ENCODE measurements around the gene GNE. TPM values are rescaled to one million over a fixed set of nuclear protein-coding genes. Genes with fewer than 3 reads are reported as not detected.

GNE gene
- total and polyA plus RNA-seq, 10 donors = 3.6 to 24.6 (median 15.6) TPM

GRCh38 chr9:36237230-36237629 lies 21.0 kb downstream of the GNE start:
- WGBS, 5 donors = 95 to 98% (median 96%) methylated on average over 3 of the region's 3 CpGs
- H3K4me3 ChIP-seq = no peak overlapping the region
- H3K4me1 ChIP-seq = no peaks in the 10 kb centered on the region
- no peaks in the 10 kb centered on the region for H3K9me3 ChIP-seq
- no peak overlapping the region for H3K27ac ChIP-seq
- intact Hi-C loops (cut with DNase I; ENCODE audit: low total_unique reads) = no loop called here
- H3K27me3 ChIP-seq (replicated peaks in 1 of 7) = no peaks in the 10 kb centered on the region
- H3K36me3 ChIP-seq = peaks cover 0 to 85% (median 45%) of the 10 kb centered on the region in 6 donors
- DNase-seq = no peak
- TF ChIP-seq POLR2A (IDR thresholded peaks at IDR 0.05) (no peak), POLR2AphosphoS5 (IDR thresholded peaks at IDR 0.05) (no peak)
- TF ChIP-seq, protein P1, sequence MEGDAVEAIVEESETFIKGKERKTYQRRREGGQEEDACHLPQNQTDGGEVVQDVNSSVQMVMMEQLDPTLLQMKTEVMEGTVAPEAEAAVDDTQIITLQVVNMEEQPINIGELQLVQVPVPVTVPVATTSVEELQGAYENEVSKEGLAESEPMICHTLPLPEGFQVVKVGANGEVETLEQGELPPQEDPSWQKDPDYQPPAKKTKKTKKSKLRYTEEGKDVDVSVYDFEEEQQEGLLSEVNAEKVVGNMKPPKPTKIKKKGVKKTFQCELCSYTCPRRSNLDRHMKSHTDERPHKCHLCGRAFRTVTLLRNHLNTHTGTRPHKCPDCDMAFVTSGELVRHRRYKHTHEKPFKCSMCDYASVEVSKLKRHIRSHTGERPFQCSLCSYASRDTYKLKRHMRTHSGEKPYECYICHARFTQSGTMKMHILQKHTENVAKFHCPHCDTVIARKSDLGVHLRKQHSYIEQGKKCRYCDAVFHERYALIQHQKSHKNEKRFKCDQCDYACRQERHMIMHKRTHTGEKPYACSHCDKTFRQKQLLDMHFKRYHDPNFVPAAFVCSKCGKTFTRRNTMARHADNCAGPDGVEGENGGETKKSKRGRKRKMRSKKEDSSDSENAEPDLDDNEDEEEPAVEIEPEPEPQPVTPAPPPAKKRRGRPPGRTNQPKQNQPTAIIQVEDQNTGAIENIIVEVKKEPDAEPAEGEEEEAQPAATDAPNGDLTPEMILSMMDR (IDR thresholded peaks at IDR 0.05 in 8 of 11, conservative IDR thresholded peaks at IDR 0.05 in 3 of 11) = no peak

DNA sequence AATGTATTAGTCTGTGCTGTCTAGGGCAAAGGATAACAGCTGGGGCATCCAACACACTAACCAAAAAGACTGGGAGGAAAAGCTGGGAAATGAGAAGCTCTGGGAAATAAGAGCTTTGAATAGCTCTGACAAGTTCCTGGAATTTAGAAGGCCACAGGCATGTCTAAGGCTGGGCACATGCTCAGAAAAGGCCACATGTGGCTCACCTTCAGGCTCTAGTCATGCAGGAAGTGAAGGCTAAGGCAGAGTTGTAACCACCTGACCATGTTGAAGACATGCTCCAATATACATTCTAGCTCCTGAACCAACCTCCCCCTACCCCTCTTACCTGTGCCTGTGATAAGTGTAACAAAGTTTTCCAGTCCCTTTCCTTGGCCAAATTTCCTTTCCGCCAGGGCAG lies 35.8 kb downstream of the GNE start:
- Histone ChIP-seq H3K9me3 (peaks cover 0 to 13% (median 8%) of the 10 kb centered on the region in 8 donors), H3K4me3 (no peak overlapping the region), H3K27me3 (replicated peaks in 1 of 7) (no peaks in the 10 kb centered on the region), H3K36me3 (peaks cover 6 to 100% (median 92%) of the 10 kb centered on the region in 6 donors), H3K4me1 (peaks cover 0 to 13% (median 2%) of the 10 kb centered on the region in 6 donors), H3K27ac (no peak overlapping the region)
- TF ChIP-seq, protein P1 (IDR thresholded peaks at IDR 0.05 in 8 of 11, conservative IDR thresholded peaks at IDR 0.05 in 3 of 11) = no peak
- no peak for TF ChIP-seq POLR2A (IDR thresholded peaks at IDR 0.05)
- no peak for TF ChIP-seq POLR2AphosphoS5 (IDR thresholded peaks at IDR 0.05)
- no peak for DNase-seq
- 94 to 100% (median 100%) methylated on average over 1 of the region's 1 CpG for WGBS, 5 donors
- intact Hi-C loops (cut with DNase I; ENCODE audit: low total_unique reads) = no loop called here

DNA sequence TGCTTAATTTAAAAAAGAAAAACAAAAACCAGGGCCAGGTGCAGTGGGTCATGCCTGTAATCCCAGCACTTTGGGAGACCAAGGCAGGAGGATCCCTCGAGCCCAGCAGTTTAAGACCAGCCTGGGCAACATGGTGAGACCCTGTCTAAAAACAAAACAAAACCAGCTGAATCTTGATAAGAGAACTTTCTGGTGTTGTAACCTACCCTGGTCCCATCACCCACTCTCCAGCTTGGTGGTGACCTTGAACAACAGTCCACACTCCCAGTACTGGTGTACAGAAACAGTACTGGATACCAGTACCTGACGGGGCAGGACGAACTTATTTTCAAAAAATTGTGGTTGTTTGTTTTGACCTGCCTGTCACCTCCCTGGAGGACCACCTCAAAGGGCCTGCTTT lies 36.6 kb downstream of the GNE start:
- WGBS, 5 donors = 93 to 99% (median 98%) methylated on average over 3 of the region's 3 CpGs
- Histone ChIP-seq H3K36me3 (peaks cover 6 to 100% (median 92%) of the 10 kb centered on the region in 6 donors), H3K4me3 (no peak overlapping the region), H3K27ac (no peak overlapping the region), H3K27me3 (replicated peaks in 1 of 7) (no peaks in the 10 kb centered on the region), H3K9me3 (peaks cover 0 to 13% (median 8%) of the 10 kb centered on the region in 8 donors), H3K4me1 (peaks cover 0 to 17% (median 2%) of the 10 kb centered on the region in 6 donors)
- no peak for DNase-seq
- intact Hi-C loops (cut with DNase I; ENCODE audit: low total_unique reads) = no loop called here
- TF ChIP-seq POLR2A (IDR thresholded peaks at IDR 0.05) = no peak
- TF ChIP-seq, protein P1 (IDR thresholded peaks at IDR 0.05 in 8 of 11, conservative IDR thresholded peaks at IDR 0.05 in 3 of 11) = no peak
- no peak for TF ChIP-seq POLR2AphosphoS5 (IDR thresholded peaks at IDR 0.05)

DNA sequence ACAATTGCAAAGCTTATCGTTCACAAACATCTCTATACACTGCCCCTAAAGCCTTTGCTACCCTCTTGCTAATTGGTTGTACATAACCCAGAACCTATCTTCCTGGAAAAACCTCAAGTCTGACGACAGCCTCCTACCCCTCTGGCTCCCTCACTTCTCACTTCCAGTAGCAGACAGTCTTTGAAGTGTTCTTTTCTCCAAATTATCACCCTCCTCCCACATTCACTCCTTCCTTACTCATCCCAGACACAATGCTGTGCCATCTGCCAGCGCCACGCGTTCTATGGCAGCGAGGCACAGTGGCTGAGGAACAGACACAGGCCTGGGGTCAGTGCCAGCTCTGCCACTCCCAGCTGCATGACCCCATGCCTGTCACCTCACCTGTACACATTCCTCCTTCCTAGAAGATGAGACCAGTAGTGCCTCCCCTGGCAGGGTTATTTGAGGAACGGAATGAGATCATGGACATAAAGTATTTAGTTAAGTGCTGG lies 39.8 kb downstream of the GNE start:
- intact Hi-C loops (cut with DNase I; ENCODE audit: low total_unique reads) = no loop called here
- DNase-seq = no peak
- peak in 2 of 3 donors; percentile 17 to 63 for TF ChIP-seq POLR2AphosphoS5 (IDR thresholded peaks at IDR 0.05)
- TF ChIP-seq, protein P1 (IDR thresholded peaks at IDR 0.05 in 8 of 11, conservative IDR thresholded peaks at IDR 0.05 in 3 of 11) = no peak
- peak overlapping the region in 2 of 8 donors; percentile 15 to 27 for H3K27ac ChIP-seq
- H3K9me3 ChIP-seq = peaks cover 0 to 13% (median 8%) of the 10 kb centered on the region in 8 donors
- H3K36me3 ChIP-seq = peaks cover 6 to 99% (median 77%) of the 10 kb centered on the region in 6 donors
- H3K27me3 ChIP-seq (replicated peaks in 1 of 7) = no peaks in the 10 kb centered on the region
- WGBS, 5 donors = 72 to 88% (median 81%) methylated on average over 7 of the region's 7 CpGs
- H3K4me1 ChIP-seq = peaks cover 0 to 41% (median 10%) of the 10 kb centered on the region in 6 donors
- H3K4me3 ChIP-seq = no peak overlapping the region

Measured in spleen (tissue), 11 donors.